Activated naive CD4-positive, alpha-beta T cell treated with anti-CD3 and anti-CD28 coated beads for 36 hours (primary cell): ENCODE data around the gene CCDC187. TPM values are rescaled to one million over a fixed set of nuclear protein-coding genes. Genes with fewer than 3 reads are reported as not detected.
"Not testable (repeated sequence)": the region's sequence is repeated elsewhere in the genome, so short reads cannot be mapped to it uniquely, and the experiment has no call there.

ENCODE experiments used
- CTCF ChIA-PET: fragments of 350-600 bp; sonication (Branson Sonifier 250); formaldehyde crosslinking; loops from one replicate; lab custom pipeline; 2021; ENCODE audit warnings: antibody characterized with exemption; lab: Charles Lee
- DNase-seq: peaks from one replicate; pipeline ENCODE4 v3.0.0-alpha.2; 2020
- H3K27ac Mint-ChIP-seq: one replicate; pipeline ENCODE4 v1.8.0; 2021; ENCODE audit warnings: mild to moderate bottlenecking, mixed read lengths
- H3K27me3 Mint-ChIP-seq: one replicate; pipeline ENCODE4 v1.8.0; 2021; ENCODE audit warnings: low read depth, mixed read lengths
- H3K36me3 Mint-ChIP-seq: one replicate; pipeline ENCODE4 v1.8.0; 2021; ENCODE audit warnings: low read depth, mixed read lengths
- H3K4me1 Mint-ChIP-seq: one replicate; pipeline ENCODE4 v1.8.0; 2021; ENCODE audit warnings: low read depth, mixed read lengths
- H3K4me3 Mint-ChIP-seq: one replicate; pipeline ENCODE4 v1.8.0; 2021; ENCODE audit warnings: mild to moderate bottlenecking, moderate library complexity, mixed read lengths
- H3K9me3 Mint-ChIP-seq: one replicate; pipeline ENCODE4 v1.8.0; 2021; ENCODE audit warnings: mixed read lengths
- intact Hi-C: fragments of 100-400 bp; cut with micrococcal nuclease; formaldehyde crosslinking; loops from one replicate; pipeline ENCODE4 v1.15.1; 2023
- total RNA-seq, 2 experiments: library from RNA; stranded (reverse); gene quantifications; one replicate each; pipeline ENCODE4 v1.2.3, GENCODE V29; 2021

Gene CCDC187
- total RNA-seq, 2 experiments from 2014 or later: not detected

GRCh38 chr9:136236471-136237410 lies 67.2 kb downstream of the CCDC187 start:
- peaks cover 30% of the 10 kb centered on the region for H3K4me1 Mint-ChIP-seq
- H3K27ac Mint-ChIP-seq, intact Hi-C loops: not testable (repeated sequence)

GRCh38 chr9:136235709-136236455 lies 68.0 kb downstream of the CCDC187 start:
- intact Hi-C loops: no loop called here
- peaks cover 29% of the 10 kb centered on the region for H3K4me1 Mint-ChIP-seq
- no peak for DNase-seq
- no peaks in the 10 kb centered on the region for H3K9me3 Mint-ChIP-seq
- CTCF ChIA-PET: no interaction called here
- H3K4me3 Mint-ChIP-seq: no peak overlapping the region
- H3K27ac Mint-ChIP-seq: no peak overlapping the region
- H3K36me3 Mint-ChIP-seq: peaks cover 15% of the 10 kb centered on the region
- H3K27me3 Mint-ChIP-seq: no peaks in the 10 kb centered on the region

More at GRCh38 chr9:136236471-136237410, 67.2 kb downstream of the CCDC187 start:
- H3K27me3 Mint-ChIP-seq, CTCF ChIA-PET, H3K9me3 Mint-ChIP-seq, DNase-seq, H3K4me3 Mint-ChIP-seq: not testable (repeated sequence)
- peaks cover 15% of the 10 kb centered on the region for H3K36me3 Mint-ChIP-seq

GRCh38 chr9:136235171-136235570 lies 68.7 kb downstream of the CCDC187 start:
- no peaks in the 10 kb centered on the region for H3K9me3 Mint-ChIP-seq
- H3K4me3 Mint-ChIP-seq: no peak overlapping the region
- H3K27ac Mint-ChIP-seq: no peak overlapping the region
- peaks cover 29% of the 10 kb centered on the region for H3K4me1 Mint-ChIP-seq
- no peaks in the 10 kb centered on the region for H3K27me3 Mint-ChIP-seq
- intact Hi-C loops: no loop called here
- peaks cover 15% of the 10 kb centered on the region for H3K36me3 Mint-ChIP-seq
- CTCF ChIA-PET: no interaction called here
- no peak for DNase-seq

GRCh38 chr9:136234597-136234996 lies 69.3 kb downstream of the CCDC187 start:
- no peaks in the 10 kb centered on the region for H3K9me3 Mint-ChIP-seq
- no peaks in the 10 kb centered on the region for H3K27me3 Mint-ChIP-seq
- H3K36me3 Mint-ChIP-seq: peaks cover 15% of the 10 kb centered on the region
- H3K4me3 Mint-ChIP-seq: no peak overlapping the region
- CTCF ChIA-PET: no interaction called here
- H3K27ac Mint-ChIP-seq: no peak overlapping the region
- intact Hi-C loops: no loop called here
- DNase-seq: no peak
- H3K4me1 Mint-ChIP-seq: peaks cover 29% of the 10 kb centered on the region

GRCh38 chr9:136233868-136234267 lies 70.0 kb downstream of the CCDC187 start:
- peaks cover 29% of the 10 kb centered on the region for H3K4me1 Mint-ChIP-seq
- intact Hi-C loops: no loop called here
- H3K27me3 Mint-ChIP-seq: no peaks in the 10 kb centered on the region
- H3K4me3 Mint-ChIP-seq: no peak overlapping the region
- no peaks in the 10 kb centered on the region for H3K9me3 Mint-ChIP-seq
- H3K36me3 Mint-ChIP-seq: peaks cover 15% of the 10 kb centered on the region
- no peak for DNase-seq
- H3K27ac Mint-ChIP-seq: peak overlapping the region; percentile 20
- CTCF ChIA-PET: no interaction called here

- CTCF ChIA-PET: interaction anchor here (0.5 kb wide), 1 partner anchor 13 kb away, joined by 4 read pairs; no protein-coding TSS in a partner anchor
- H3K27ac Mint-ChIP-seq: peak overlapping the region; percentile 20
- H3K4me3 Mint-ChIP-seq: no peak overlapping the region
- H3K9me3 Mint-ChIP-seq: no peaks in the 10 kb centered on the region
- peaks cover 18% of the 10 kb centered on the region for H3K36me3 Mint-ChIP-seq
- intact Hi-C loops: no loop called here
- no peak for DNase-seq
- H3K4me1 Mint-ChIP-seq: peaks cover 33% of the 10 kb centered on the region
- H3K27me3 Mint-ChIP-seq: no peaks in the 10 kb centered on the region
These were observed 70.5 kb downstream of the CCDC187 start for GRCh38 chr9:136233411-136233810.

- no peaks in the 10 kb centered on the region for H3K27me3 Mint-ChIP-seq
- H3K36me3 Mint-ChIP-seq: peaks cover 19% of the 10 kb centered on the region
- CTCF ChIA-PET: interaction anchor here (0.5 kb wide), 1 partner anchor 13 kb away, joined by 4 read pairs; no protein-coding TSS in a partner anchor
- H3K4me1 Mint-ChIP-seq: peaks cover 38% of the 10 kb centered on the region
- intact Hi-C loops: loop anchor here (1.0 kb wide), 1 partner anchor 11 kb away; no protein-coding TSS in a partner anchor
- peak overlapping the region; percentile 30 for H3K27ac Mint-ChIP-seq
- no peak for DNase-seq
- no peaks in the 10 kb centered on the region for H3K9me3 Mint-ChIP-seq
- no peak overlapping the region for H3K4me3 Mint-ChIP-seq
These were observed 70.9 kb downstream of the CCDC187 start for GRCh38 chr9:136232969-136233368.

GRCh38 chr9:136231478-136232297 lies 72.2 kb downstream of the CCDC187 start:
- H3K27me3 Mint-ChIP-seq: no peaks in the 10 kb centered on the region
- H3K27ac Mint-ChIP-seq: peak overlapping the region; percentile 72
- H3K4me1 Mint-ChIP-seq: peaks cover 39% of the 10 kb centered on the region
- peaks cover 19% of the 10 kb centered on the region for H3K36me3 Mint-ChIP-seq
- intact Hi-C loops: loop anchor here (1.0 kb wide), 1 partner anchor 13 kb away; no protein-coding TSS in a partner anchor
- no peaks in the 10 kb centered on the region for H3K9me3 Mint-ChIP-seq
- CTCF ChIA-PET: no interaction called here
- peak; percentile 67 for DNase-seq
- H3K4me3 Mint-ChIP-seq: peak overlapping the region; percentile 48

GRCh38 chr9:136230773-136231172 lies 73.1 kb downstream of the CCDC187 start:
- intact Hi-C loops: no loop called here
- Mint-ChIP-seq H3K4me1 (peaks cover 39% of the 10 kb centered on the region), H3K4me3 (no peak overlapping the region)

GRCh38 chr9:136230365-136230764 lies 73.5 kb downstream of the CCDC187 start:
- Mint-ChIP-seq H3K27ac (no peak overlapping the region), H3K4me3 (no peak overlapping the region), H3K4me1 (peaks cover 39% of the 10 kb centered on the region), H3K9me3 (no peaks in the 10 kb centered on the region), H3K27me3 (no peaks in the 10 kb centered on the region), H3K36me3 (peaks cover 19% of the 10 kb centered on the region)
- no peak for DNase-seq
- intact Hi-C loops: no loop called here
- CTCF ChIA-PET: no interaction called here

More at GRCh38 chr9:136230773-136231172, 73.1 kb downstream of the CCDC187 start:
- Mint-ChIP-seq H3K36me3 (peaks cover 19% of the 10 kb centered on the region), H3K9me3 (no peaks in the 10 kb centered on the region), H3K27me3 (no peaks in the 10 kb centered on the region), H3K27ac (no peak overlapping the region)
- DNase-seq: no peak
- CTCF ChIA-PET: no interaction called here

GRCh38 chr9:136229096-136230065 lies 74.5 kb downstream of the CCDC187 start:
- Mint-ChIP-seq H3K4me3 (no peak overlapping the region), H3K9me3 (no peaks in the 10 kb centered on the region), H3K27me3 (no peaks in the 10 kb centered on the region), H3K4me1 (peaks cover 35% of the 10 kb centered on the region), H3K36me3 (peaks cover 12% of the 10 kb centered on the region), H3K27ac (no peak overlapping the region)
- DNase-seq: no peak
- CTCF ChIA-PET: interaction anchor here (0.7 kb wide), 1 partner anchor 747 kb away, joined by 3 read pairs; no protein-coding TSS in a partner anchor
- intact Hi-C loops: loop anchor here (5.0 kb wide), 1 partner anchor 57 kb away; no protein-coding TSS in a partner anchor
